ENCODE data around the gene WWP2.

DNA sequence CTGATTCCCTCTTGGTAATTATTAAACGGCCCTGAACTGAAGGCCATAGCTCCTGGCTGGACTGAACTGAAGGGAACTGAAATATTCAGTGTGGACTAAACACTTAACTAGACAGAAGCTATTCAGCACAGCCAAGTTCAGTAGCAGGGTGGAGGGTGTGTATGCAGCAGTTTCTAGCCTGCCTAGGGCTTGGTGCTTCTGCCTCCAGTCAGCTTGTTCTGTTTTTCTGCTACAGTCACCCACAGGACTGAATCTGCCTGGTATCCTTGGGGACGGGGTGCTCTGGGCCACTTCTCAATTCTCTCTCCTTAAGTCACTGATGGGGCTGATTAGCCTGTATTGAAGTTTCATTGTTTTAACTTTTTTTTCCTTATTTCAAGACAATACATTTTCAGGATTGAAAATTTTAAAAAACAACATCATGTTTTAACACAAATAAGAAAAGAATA lies 77.1 kb downstream of the WWP2 start:
- TF ChIP-seq, protein P1, sequence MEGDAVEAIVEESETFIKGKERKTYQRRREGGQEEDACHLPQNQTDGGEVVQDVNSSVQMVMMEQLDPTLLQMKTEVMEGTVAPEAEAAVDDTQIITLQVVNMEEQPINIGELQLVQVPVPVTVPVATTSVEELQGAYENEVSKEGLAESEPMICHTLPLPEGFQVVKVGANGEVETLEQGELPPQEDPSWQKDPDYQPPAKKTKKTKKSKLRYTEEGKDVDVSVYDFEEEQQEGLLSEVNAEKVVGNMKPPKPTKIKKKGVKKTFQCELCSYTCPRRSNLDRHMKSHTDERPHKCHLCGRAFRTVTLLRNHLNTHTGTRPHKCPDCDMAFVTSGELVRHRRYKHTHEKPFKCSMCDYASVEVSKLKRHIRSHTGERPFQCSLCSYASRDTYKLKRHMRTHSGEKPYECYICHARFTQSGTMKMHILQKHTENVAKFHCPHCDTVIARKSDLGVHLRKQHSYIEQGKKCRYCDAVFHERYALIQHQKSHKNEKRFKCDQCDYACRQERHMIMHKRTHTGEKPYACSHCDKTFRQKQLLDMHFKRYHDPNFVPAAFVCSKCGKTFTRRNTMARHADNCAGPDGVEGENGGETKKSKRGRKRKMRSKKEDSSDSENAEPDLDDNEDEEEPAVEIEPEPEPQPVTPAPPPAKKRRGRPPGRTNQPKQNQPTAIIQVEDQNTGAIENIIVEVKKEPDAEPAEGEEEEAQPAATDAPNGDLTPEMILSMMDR (IDR thresholded peaks at IDR 0.05; ENCODE audit: poor library complexity, severe bottlenecking), result no peak
- TF ChIP-seq POLR2AphosphoS5 (IDR thresholded peaks at IDR 0.05), result no peak
- TF ChIP-seq EP300 (conservative IDR thresholded peaks at IDR 0.05; ENCODE audit: poor library complexity, severe bottlenecking), result no peak
- no peak for TF ChIP-seq TAF1 (IDR thresholded peaks at IDR 0.05; ENCODE audit: low read depth)
- TF ChIP-seq EZH2 (IDR thresholded peaks at IDR 0.05; ENCODE audit: borderline replicate concordance, insufficient read depth, low read length, poor library complexity, severe bottlenecking), result no peak
- TF ChIP-seq MXI1 (conservative IDR thresholded peaks at IDR 0.05; ENCODE audit: poor library complexity, severe bottlenecking), result no peak
